AG04450 (cell line): ENCODE results near the gene FASTKD3. TPM values are rescaled to one million over a fixed set of nuclear protein-coding genes. Genes with fewer than 3 reads are reported as not detected.
A peak's percentile ranks its signal among the peaks of the same experiment; 100 is the strongest.

Experiments
- CTCF ChIA-PET: fragments of 300-600, 350-600 bp; formaldehyde crosslinking; extraction: SDS; loops from one replicate; lab custom pipeline; 2022; ENCODE audit warnings: antibody characterized with exemption, inconsistent platforms; lab: Charles Lee
- POLR2A ChIA-PET: fragments of 350-600 bp; formaldehyde crosslinking; extraction: SDS; loops from one replicate; lab custom pipeline; 2021; ENCODE audit warnings: antibody characterized with exemption, inconsistent platforms; lab: Yijun Ruan, JAX
- DNase-seq: peaks from one replicate; pipeline ENCODE4 v3.0.0-alpha.2; 2011; ENCODE audit warnings: low read depth, low spot score
- H3K27ac ChIP-seq: one replicate; pipeline ENCODE4 v1.5.1; 2012; ENCODE audit warnings: low read depth, low read length, control low read depth
- H3K27me3 ChIP-seq: one replicate; pipeline ENCODE4 v1.6.0; 2012; ENCODE audit warnings: low read length; ENCODE audit not compliant: control insufficient read depth, insufficient read depth
- H3K4me3 ChIP-seq: 2 replicates; pipeline ENCODE4 v1.5.1; 2011; ENCODE audit warnings: mild to moderate bottlenecking, low read depth, low read length, control low read depth
- H3K9me3 ChIP-seq: 2 replicates; pipeline ENCODE4 v1.5.1; 2012; ENCODE audit warnings: low read length; ENCODE audit not compliant: control insufficient read depth, insufficient read depth
- CTCF ChIP-seq: IDR thresholded peaks from 2 replicates; pipeline ENCODE4 v1.5.1; 2011; ENCODE audit warnings: low read depth, low read length, control low read depth, inconsistent platforms
- polyA plus RNA-seq: library from polyadenylated mRNA; depleted of rRNA; stranded (reverse); fragments of >200 nt; gene quantifications from 2 replicates; pipeline ENCODE4 v1.2.3, GENCODE V29; 2011

Gene FASTKD3
- polyA plus RNA-seq, 1 experiment = 12.8 TPM

- no peak for TF ChIP-seq CTCF
- CTCF ChIA-PET = interaction anchor here (0.8 to 1.8 kb wide), 3 partner anchors 10 to 41 kb away, joined by 3 to 6 read pairs (median 5); no protein-coding TSS in a partner anchor
Observed at GRCh38 chr5:7857361-7857760, 11.5 kb downstream of the FASTKD3 start.

DNA sequence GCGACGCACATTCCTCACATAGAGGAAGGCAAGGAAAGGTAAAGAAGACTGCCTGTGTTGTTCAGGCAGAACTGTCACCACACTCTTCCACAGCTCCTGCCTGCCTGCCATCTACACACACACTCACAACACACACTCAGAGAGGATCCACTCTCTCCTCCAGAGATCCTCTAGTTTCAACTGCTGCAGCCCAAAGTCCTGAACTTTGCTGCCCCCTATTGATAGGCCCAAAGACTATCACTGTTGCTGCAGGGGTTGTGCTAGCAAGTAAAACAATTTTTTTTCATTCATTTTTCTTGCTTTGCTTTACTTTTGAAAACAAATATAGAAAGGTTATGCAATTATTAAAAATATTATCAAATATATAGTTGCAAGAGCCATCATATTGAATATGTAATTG is 12.0 kb downstream of the FASTKD3 start:
- POLR2A ChIA-PET = no interaction called here
- no peaks in the 10 kb centered on the region for H3K9me3 ChIP-seq
- peak; percentile 62 for TF ChIP-seq CTCF
- no peak overlapping the region for H3K4me3 ChIP-seq
- no peaks in the 10 kb centered on the region for H3K27me3 ChIP-seq
- CTCF ChIA-PET = interaction anchor here (0.8 to 1.8 kb wide), 4 partner anchors 11 to 41 kb away, joined by 3 to 6 read pairs (median 5); no protein-coding TSS in a partner anchor
- no peak overlapping the region for H3K27ac ChIP-seq
- no peak for DNase-seq

More at GRCh38 chr5:7857361-7857760, 11.5 kb downstream of the FASTKD3 start:
- Histone ChIP-seq H3K27ac (no peak overlapping the region), H3K4me3 (no peak overlapping the region), H3K9me3 (no peaks in the 10 kb centered on the region), H3K27me3 (no peaks in the 10 kb centered on the region)
- DNase-seq = no peak
- POLR2A ChIA-PET = no interaction called here

DNA sequence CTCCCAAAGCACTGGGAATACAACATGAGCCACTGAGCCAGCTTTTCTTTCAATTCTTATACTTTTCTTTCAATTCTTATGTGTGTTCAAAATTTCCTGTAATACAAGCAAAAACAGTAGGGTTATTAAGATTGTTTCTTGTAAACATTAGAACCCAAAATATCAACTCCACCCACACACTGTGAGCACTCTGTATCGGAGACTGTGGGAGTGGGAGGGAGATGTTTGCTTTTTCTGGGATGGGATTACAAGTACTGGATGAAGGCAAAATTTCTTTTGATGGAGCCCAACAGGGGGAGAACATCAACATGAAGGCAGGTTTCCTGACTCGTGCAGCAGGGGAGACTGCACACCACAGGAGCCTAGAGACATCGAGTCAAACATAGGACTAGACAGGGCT is 13.2 kb downstream of the FASTKD3 start:
- Histone ChIP-seq H3K9me3 (peaks cover 5% of the 10 kb centered on the region; the same call in 1 of the 2 replicates), H3K4me3 (no peak overlapping the region), H3K27me3 (peaks cover 8% of the 10 kb centered on the region), H3K27ac (no peak overlapping the region)
- no peak for DNase-seq
- POLR2A ChIA-PET = no interaction called here
- no peak for TF ChIP-seq CTCF
- CTCF ChIA-PET = interaction anchor here (0.6 to 1.3 kb wide), 3 partner anchors 10 to 328 kb away, joined by 3 to 5 read pairs (median 3); no protein-coding TSS in a partner anchor

- POLR2A ChIA-PET = no interaction called here
Observed at GRCh38 chr5:7852988-7853387, 15.8 kb downstream of the FASTKD3 start.

DNA sequence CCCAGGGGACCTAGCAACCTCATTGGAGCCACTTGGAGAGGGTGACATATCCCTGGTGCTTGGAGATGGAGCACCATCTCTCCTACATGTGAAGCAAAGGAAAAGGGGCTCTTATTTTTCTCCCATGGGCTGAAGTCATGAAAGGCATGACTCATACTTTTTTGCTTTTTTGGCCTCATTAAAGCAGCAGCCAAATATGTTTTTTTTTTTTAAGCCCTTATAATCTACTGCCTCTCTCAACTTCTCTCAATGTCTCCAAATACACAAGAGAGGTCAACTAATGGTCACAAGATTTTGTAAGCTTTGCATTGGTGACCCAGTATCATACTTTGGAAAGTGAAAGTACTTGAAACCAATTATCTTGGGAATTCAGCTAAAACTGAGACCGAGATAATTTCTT is 16.3 kb downstream of the FASTKD3 start:
- no peak overlapping the region for H3K27ac ChIP-seq
- ChIA-PET CTCF (no interaction called here), POLR2A (no interaction called here)
- no peak for DNase-seq
- H3K4me3 ChIP-seq = no peak overlapping the region
- H3K9me3 ChIP-seq = peaks cover 5% of the 10 kb centered on the region; the same call in 1 of the 2 replicates
- no peak for TF ChIP-seq CTCF
- peaks cover 26% of the 10 kb centered on the region for H3K27me3 ChIP-seq

More at GRCh38 chr5:7852988-7853387, 15.8 kb downstream of the FASTKD3 start:
- peaks cover 5% of the 10 kb centered on the region; the same call in 1 of the 2 replicates for H3K9me3 ChIP-seq
- TF ChIP-seq CTCF = no peak
- H3K27ac ChIP-seq = no peak overlapping the region
- peaks cover 22% of the 10 kb centered on the region for H3K27me3 ChIP-seq
- CTCF ChIA-PET = no interaction called here
- no peak overlapping the region for H3K4me3 ChIP-seq
- DNase-seq = no peak
